ENCODE data around the gene CC2D1A.

DNA sequence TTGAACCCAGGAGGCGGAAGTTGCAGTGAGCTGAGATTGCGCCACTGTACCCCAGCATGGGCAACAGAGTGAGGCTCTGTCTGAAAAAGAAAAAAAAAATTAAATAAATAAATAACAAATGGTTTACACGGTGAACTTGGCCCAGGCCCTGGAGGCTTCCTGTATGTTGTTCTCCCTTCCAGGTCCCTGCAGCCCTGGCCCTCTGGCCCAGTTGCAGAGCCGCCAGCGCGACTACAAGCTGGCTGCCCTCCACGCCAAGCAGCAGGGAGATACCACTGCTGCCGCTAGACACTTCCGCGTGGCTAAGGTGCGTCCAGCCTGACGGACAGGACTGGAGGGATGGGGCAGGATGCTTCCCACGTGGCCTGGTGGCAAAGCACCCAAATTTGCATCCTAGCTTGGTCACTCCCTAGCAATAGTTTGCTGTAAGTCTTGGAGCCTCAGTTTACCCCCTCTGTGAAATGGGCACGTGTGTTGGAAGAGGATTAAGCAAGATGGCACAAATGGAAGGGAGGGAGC, 11.9 kb downstream of the CC2D1A start:
- TF ChIP-seq, protein P1, sequence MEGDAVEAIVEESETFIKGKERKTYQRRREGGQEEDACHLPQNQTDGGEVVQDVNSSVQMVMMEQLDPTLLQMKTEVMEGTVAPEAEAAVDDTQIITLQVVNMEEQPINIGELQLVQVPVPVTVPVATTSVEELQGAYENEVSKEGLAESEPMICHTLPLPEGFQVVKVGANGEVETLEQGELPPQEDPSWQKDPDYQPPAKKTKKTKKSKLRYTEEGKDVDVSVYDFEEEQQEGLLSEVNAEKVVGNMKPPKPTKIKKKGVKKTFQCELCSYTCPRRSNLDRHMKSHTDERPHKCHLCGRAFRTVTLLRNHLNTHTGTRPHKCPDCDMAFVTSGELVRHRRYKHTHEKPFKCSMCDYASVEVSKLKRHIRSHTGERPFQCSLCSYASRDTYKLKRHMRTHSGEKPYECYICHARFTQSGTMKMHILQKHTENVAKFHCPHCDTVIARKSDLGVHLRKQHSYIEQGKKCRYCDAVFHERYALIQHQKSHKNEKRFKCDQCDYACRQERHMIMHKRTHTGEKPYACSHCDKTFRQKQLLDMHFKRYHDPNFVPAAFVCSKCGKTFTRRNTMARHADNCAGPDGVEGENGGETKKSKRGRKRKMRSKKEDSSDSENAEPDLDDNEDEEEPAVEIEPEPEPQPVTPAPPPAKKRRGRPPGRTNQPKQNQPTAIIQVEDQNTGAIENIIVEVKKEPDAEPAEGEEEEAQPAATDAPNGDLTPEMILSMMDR (IDR thresholded peaks at IDR 0.05): no peak
- TF ChIP-seq EP300 (IDR thresholded peaks at IDR 0.05) (no peak), POLR2AphosphoS5 (IDR thresholded peaks at IDR 0.05) (no peak), POLR2A (IDR thresholded peaks at IDR 0.05) (no peak)

All from upper lobe of left lung (tissue), 4 donors.